Retinal pigment epithelial cell (primary cell): Measurements from ENCODE around the gene FER.
A peak's percentile ranks its signal among the peaks of the same experiment; 100 is the strongest.

ENCODE experiments used
- DNase-seq: peaks from one replicate; pipeline ENCODE4 v3.0.0-alpha.2; 2010; ENCODE audit warnings: low read depth
- H3K4me3 ChIP-seq: 2 replicates; pipeline ENCODE4 v1.5.1; 2011; ENCODE audit warnings: mild to moderate bottlenecking, low read length, control low read depth, moderate library complexity
- CTCF ChIP-seq: conservative IDR thresholded peaks from 2 replicates; pipeline ENCODE4 v1.5.1; 2011; ENCODE audit warnings: low read depth, low read length, control low read depth, inconsistent platforms

Gene FER

GRCh38 chr5:109145139-109145538 lies 397.4 kb downstream of the FER start:
- no peak overlapping the region for H3K4me3 ChIP-seq
- no peak for TF ChIP-seq CTCF
- no peak for DNase-seq

GRCh38 chr5:109146591-109146990 lies 398.9 kb downstream of the FER start:
- no peak overlapping the region for H3K4me3 ChIP-seq
- no peak for DNase-seq
- no peak for TF ChIP-seq CTCF

GRCh38 chr5:109152565-109152964 lies 404.9 kb downstream of the FER start:
- no peak overlapping the region for H3K4me3 ChIP-seq
- no peak for DNase-seq
- TF ChIP-seq CTCF = no peak

- no peak for DNase-seq
- no peak overlapping the region for H3K4me3 ChIP-seq
- TF ChIP-seq CTCF = no peak
Measured at GRCh38 chr5:109155625-109156024, 407.9 kb downstream of the FER start.

GRCh38 chr5:109156885-109157284 lies 409.2 kb downstream of the FER start:
- H3K4me3 ChIP-seq = no peak overlapping the region
- TF ChIP-seq CTCF = no peak
- DNase-seq = no peak

- TF ChIP-seq CTCF = no peak
- DNase-seq = no peak
- no peak overlapping the region for H3K4me3 ChIP-seq
Measured at GRCh38 chr5:109160468-109160867, 412.8 kb downstream of the FER start.

GRCh38 chr5:109161914-109162683 lies 414.4 kb downstream of the FER start:
- H3K4me3 ChIP-seq = no peak overlapping the region
- peak; percentile 18 for DNase-seq
- no peak for TF ChIP-seq CTCF
